SK-N-SH treated with all-trans-retinoic acid at 6 μM for 48 hours (cell line): ENCODE results near the gene NSL1.

Experiments used
- CREB5 ChIP-seq: fragments of 250-450 bp; sonication (Bioruptor Pico); IDR thresholded peaks from 2 replicates; pipeline ENCODE4 v1.5.1; 2020; ENCODE audit warnings: low read depth, mild to moderate bottlenecking, moderate library complexity
- OSR1 ChIP-seq: fragments of 250-450 bp; sonication (Bioruptor Pico); IDR thresholded peaks from 2 replicates; pipeline ENCODE4 v1.8.0; 2022; ENCODE audit warnings: moderate library complexity, mild to moderate bottlenecking, inconsistent platforms
- RARB ChIP-seq: fragments of 250-450 bp; sonication (Bioruptor Pico); IDR thresholded peaks from 2 replicates; pipeline ENCODE4 v1.8.0; 2021; ENCODE audit warnings: mild to moderate bottlenecking, moderate library complexity

GRCh38 chr1:212718499-212718898 is 73.1 kb downstream of the NSL1 start:
- TF ChIP-seq OSR1 (CRISPR knock-in tag) (no peak), RARB (CRISPR knock-in tag) (no peak), CREB5 (no peak)
